ENCODE data around the gene YJU2. TPM values are rescaled to one million over a fixed set of nuclear protein-coding genes. Genes with fewer than 3 reads are reported as not detected.

YJU2 gene
- total and polyA plus RNA-seq, 4 donors: 6.5 to 12.7 (median 10.3) TPM

DNA sequence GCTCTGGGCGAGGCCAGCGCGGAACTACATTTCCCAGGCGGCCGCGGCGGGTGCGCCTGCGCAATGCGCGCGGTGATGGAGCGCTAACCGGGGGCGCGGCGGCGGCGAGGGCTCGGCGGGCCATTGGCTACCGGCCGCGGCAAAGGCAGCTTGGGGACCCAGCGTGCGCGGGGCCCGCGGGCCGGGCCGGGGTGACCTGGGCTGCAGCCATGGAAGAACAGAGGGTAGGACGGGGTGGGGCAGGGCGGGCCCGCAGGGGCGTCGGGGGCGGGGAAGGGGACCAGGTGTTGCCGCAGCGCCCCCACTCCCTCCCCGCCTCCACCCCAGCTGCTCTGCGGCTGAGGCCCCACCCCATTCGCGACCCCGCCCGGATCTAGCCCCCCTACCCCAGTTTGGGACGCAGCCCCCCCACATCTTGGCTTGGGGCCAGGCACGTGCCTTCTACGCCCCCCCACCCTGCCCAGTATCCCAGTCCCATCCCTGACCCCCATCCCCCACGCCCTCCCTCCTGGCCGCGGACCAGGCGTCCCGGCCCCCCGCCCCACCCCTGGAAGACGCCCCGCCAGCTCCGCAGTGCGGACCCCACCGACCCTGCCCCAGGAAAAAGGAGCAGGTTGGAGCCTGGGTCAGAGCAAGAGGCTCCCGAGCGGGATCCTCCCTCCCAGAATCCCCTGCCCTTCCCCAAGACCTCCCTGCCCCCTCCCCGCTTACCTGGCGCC lies 57.8 kb downstream of the YJU2 start, which contains the start of gene FSD1:
TSS of gene FSD1 (plus strand) at position 61 of the 719 bp plus-strand sequence. CDS start at position 210, 149 bp downstream.
- no peak for DNase-seq (ENCODE audit: low spot score)
- Histone ChIP-seq H3K4me3 (ENCODE audit: low read depth in 1 of 3, low read length in 3 of 3) (no peak within 1 kb of the TSS), H3K9me3 (ENCODE audit: control insufficient read depth in 4 of 4, low read length in 3 of 4) (no peaks in the 10 kb centered on the region), H3K36me3 (ENCODE audit: control insufficient read depth in 4 of 4, insufficient read depth in 3 of 4, low read depth in 1 of 4, low read length in 3 of 4) (no peaks in the 10 kb centered on the region), H3K27ac (ENCODE audit: low read depth in 1 of 2, low read length in 2 of 2) (no peak within 1 kb of the TSS), H3K9ac (ENCODE audit: low read depth in 1 of 2, low read length in 2 of 2) (no peak within 1 kb of the TSS), H3K4me1 (ENCODE audit: control insufficient read depth in 4 of 4, insufficient read depth in 4 of 4, low read length in 3 of 4) (no peaks in the 10 kb centered on the region), H3K27me3 (ENCODE audit: control insufficient read depth in 4 of 4, insufficient read depth in 4 of 4, low read length in 3 of 4) (no peaks in the 10 kb centered on the region)
- TF ChIP-seq, protein P1, sequence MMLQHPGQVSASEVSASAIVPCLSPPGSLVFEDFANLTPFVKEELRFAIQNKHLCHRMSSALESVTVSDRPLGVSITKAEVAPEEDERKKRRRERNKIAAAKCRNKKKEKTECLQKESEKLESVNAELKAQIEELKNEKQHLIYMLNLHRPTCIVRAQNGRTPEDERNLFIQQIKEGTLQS (IDR thresholded peaks at IDR 0.05): no peak
- TF ChIP-seq HNF4A (conservative IDR thresholded peaks at IDR 0.05) (no peak), GABPA (IDR thresholded peaks at IDR 0.05 in 1 of 2, conservative IDR thresholded peaks at IDR 0.05 in 1 of 2) (no peak), FOXA2 (IDR thresholded peaks at IDR 0.05) (no peak), YY1 (IDR thresholded peaks at IDR 0.05) (no peak), RXRA (IDR thresholded peaks at IDR 0.05) (no peak), EGR1 (IDR thresholded peaks at IDR 0.05; ENCODE audit: low read depth in 2 of 2) (no peak), JUND (IDR thresholded peaks at IDR 0.05) (no peak), SP1 (IDR thresholded peaks at IDR 0.05) (no peak), FOXA1 (IDR thresholded peaks at IDR 0.05) (no peak), RAD21 (IDR thresholded peaks at IDR 0.05) (no peak), NR2F2 (IDR thresholded peaks at IDR 0.05) (no peak), TAF1 (conservative IDR thresholded peaks at IDR 0.05) (no peak), HNF4G (IDR thresholded peaks at IDR 0.05) (no peak)
- TF ChIP-seq, protein P2, sequence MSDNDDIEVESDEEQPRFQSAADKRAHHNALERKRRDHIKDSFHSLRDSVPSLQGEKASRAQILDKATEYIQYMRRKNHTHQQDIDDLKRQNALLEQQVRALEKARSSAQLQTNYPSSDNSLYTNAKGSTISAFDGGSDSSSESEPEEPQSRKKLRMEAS (IDR thresholded peaks at IDR 0.05): no peak
- TF ChIP-seq, protein P3, sequence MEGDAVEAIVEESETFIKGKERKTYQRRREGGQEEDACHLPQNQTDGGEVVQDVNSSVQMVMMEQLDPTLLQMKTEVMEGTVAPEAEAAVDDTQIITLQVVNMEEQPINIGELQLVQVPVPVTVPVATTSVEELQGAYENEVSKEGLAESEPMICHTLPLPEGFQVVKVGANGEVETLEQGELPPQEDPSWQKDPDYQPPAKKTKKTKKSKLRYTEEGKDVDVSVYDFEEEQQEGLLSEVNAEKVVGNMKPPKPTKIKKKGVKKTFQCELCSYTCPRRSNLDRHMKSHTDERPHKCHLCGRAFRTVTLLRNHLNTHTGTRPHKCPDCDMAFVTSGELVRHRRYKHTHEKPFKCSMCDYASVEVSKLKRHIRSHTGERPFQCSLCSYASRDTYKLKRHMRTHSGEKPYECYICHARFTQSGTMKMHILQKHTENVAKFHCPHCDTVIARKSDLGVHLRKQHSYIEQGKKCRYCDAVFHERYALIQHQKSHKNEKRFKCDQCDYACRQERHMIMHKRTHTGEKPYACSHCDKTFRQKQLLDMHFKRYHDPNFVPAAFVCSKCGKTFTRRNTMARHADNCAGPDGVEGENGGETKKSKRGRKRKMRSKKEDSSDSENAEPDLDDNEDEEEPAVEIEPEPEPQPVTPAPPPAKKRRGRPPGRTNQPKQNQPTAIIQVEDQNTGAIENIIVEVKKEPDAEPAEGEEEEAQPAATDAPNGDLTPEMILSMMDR (IDR thresholded peaks at IDR 0.05; ENCODE audit: low read depth, low read length, missing input control): no peak
- TF ChIP-seq, protein P4, sequence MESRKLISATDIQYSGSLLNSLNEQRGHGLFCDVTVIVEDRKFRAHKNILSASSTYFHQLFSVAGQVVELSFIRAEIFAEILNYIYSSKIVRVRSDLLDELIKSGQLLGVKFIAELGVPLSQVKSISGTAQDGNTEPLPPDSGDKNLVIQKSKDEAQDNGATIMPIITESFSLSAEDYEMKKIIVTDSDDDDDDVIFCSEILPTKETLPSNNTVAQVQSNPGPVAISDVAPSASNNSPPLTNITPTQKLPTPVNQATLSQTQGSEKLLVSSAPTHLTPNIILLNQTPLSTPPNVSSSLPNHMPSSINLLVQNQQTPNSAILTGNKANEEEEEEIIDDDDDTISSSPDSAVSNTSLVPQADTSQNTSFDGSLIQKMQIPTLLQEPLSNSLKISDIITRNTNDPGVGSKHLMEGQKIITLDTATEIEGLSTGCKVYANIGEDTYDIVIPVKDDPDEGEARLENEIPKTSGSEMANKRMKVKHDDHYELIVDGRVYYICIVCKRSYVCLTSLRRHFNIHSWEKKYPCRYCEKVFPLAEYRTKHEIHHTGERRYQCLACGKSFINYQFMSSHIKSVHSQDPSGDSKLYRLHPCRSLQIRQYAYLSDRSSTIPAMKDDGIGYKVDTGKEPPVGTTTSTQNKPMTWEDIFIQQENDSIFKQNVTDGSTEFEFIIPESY (IDR thresholded peaks at IDR 0.05): no peak
- TF ChIP-seq, protein P5, sequence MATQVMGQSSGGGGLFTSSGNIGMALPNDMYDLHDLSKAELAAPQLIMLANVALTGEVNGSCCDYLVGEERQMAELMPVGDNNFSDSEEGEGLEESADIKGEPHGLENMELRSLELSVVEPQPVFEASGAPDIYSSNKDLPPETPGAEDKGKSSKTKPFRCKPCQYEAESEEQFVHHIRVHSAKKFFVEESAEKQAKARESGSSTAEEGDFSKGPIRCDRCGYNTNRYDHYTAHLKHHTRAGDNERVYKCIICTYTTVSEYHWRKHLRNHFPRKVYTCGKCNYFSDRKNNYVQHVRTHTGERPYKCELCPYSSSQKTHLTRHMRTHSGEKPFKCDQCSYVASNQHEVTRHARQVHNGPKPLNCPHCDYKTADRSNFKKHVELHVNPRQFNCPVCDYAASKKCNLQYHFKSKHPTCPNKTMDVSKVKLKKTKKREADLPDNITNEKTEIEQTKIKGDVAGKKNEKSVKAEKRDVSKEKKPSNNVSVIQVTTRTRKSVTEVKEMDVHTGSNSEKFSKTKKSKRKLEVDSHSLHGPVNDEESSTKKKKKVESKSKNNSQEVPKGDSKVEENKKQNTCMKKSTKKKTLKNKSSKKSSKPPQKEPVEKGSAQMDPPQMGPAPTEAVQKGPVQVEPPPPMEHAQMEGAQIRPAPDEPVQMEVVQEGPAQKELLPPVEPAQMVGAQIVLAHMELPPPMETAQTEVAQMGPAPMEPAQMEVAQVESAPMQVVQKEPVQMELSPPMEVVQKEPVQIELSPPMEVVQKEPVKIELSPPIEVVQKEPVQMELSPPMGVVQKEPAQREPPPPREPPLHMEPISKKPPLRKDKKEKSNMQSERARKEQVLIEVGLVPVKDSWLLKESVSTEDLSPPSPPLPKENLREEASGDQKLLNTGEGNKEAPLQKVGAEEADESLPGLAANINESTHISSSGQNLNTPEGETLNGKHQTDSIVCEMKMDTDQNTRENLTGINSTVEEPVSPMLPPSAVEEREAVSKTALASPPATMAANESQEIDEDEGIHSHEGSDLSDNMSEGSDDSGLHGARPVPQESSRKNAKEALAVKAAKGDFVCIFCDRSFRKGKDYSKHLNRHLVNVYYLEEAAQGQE (IDR thresholded peaks at IDR 0.05): no peak
- WGBS: 12% methylated on average over 63 of the region's 63 CpGs

All from liver (tissue), 9 donors.